DOHH2 (cell line): Measurements from ENCODE around the gene RESF1.

Experiments used
- CTCF ChIP-seq: fragments of 200-600 bp; sonication (generic); IDR thresholded peaks from one replicate; pipeline ENCODE4 v1.5.1; 2014; ENCODE audit warnings: antibody characterized with exemption, mild to moderate bottlenecking, low read depth, low read length; ENCODE audit not compliant: poor library complexity, severe bottlenecking
- EZH2phosphoT487 ChIP-seq: fragments of 200-600 bp; sonication (generic); IDR thresholded peaks from 2 replicates; pipeline ENCODE4 v1.6.1; 2017; ENCODE audit warnings: borderline replicate concordance, mild to moderate bottlenecking, antibody characterized with exemption, low read length, moderate library complexity, mixed read lengths

- TF ChIP-seq CTCF (no peak), EZH2phosphoT487 (no peak)
These were observed 11.0 kb downstream of the RESF1 start for GRCh38 chr12:31970199-31970598.
